ENCODE data around the gene TKTL1. TPM values are rescaled to one million over a fixed set of nuclear protein-coding genes. Genes with fewer than 3 reads are reported as not detected.

Gene TKTL1
- total and polyA plus RNA-seq, 2 experiments from 2014 or later, result not detected

- no peaks in the 10 kb centered on the region for H3K27me3 ChIP-seq (ENCODE audit: insufficient read depth)
- H3K4me2 ChIP-seq, result no peak overlapping the region
- H3K36me3 ChIP-seq (ENCODE audit: insufficient read depth), result peaks cover 13% of the 10 kb centered on the region
- no peak overlapping the region for H3K4me3 ChIP-seq
- H3K4me1 ChIP-seq (ENCODE audit: insufficient read depth), result no peaks in the 10 kb centered on the region
- Mint-ChIP-seq H3K36me3 (ENCODE audit: low read depth) (peaks cover 83% of the 10 kb centered on the region), H3K4me3 (no peak overlapping the region), H3K9me3 (peaks cover 5% of the 10 kb centered on the region; the same call in 2 of the 3 replicates), H3K27ac (no peak overlapping the region), H3K4me1 (no peaks in the 10 kb centered on the region; the same call in 2 of the 3 replicates), H3K27me3 (ENCODE audit: insufficient read depth, low read depth, poor library complexity) (peaks cover 25% of the 10 kb centered on the region)
- no peaks in the 10 kb centered on the region for H3K9me2 ChIP-seq (ENCODE audit: insufficient read depth)
- TF ChIP-seq EZH2phosphoT487 (IDR thresholded peaks at IDR 0.05; ENCODE audit: unreplicated experiment), result no peak
- TF ChIP-seq NANOG (IDR thresholded peaks at IDR 0.05; ENCODE audit: borderline replicate concordance), result no peak
- TF ChIP-seq REST (IDR thresholded peaks at IDR 0.05; ENCODE audit: unreplicated experiment), result no peak
- TF ChIP-seq ZNF331 (CRISPR knock-in tag; IDR thresholded peaks at IDR 0.05; ENCODE audit: low read depth), result no peak
- no peak for TF ChIP-seq POLR2AphosphoS5 (IDR thresholded peaks at IDR 0.05; ENCODE audit: low read depth)
- no peak for TF ChIP-seq JUNB (IDR thresholded peaks at IDR 0.05; ENCODE audit: unreplicated experiment)
- no peak for TF ChIP-seq ZNF462 (CRISPR knock-in tag; IDR thresholded peaks at IDR 0.05)
- no peak for TF ChIP-seq EZH2 (IDR thresholded peaks at IDR 0.05; ENCODE audit: low read depth, unreplicated experiment)
- TF ChIP-seq CTCF (conservative IDR thresholded peaks at IDR 0.05; ENCODE audit: low read depth in 2 of 2), result no peak
- no peak for TF ChIP-seq ZNF114 (CRISPR knock-in tag; IDR thresholded peaks at IDR 0.05)
- no peak for TF ChIP-seq CREB1 (CRISPR knock-in tag; IDR thresholded peaks at IDR 0.05; ENCODE audit: low read depth)
- no peak for TF ChIP-seq STAT1 (IDR thresholded peaks at IDR 0.05; ENCODE audit: unreplicated experiment)
- no peak for TF ChIP-seq ETS1 (IDR thresholded peaks at IDR 0.05)
- peaks cover 46% of the 10 kb centered on the region for H3K79me2 ChIP-seq (replicated peaks; ENCODE audit: insufficient read depth)
- H2AFZ ChIP-seq, result no peak overlapping the region
- ATAC-seq (no peak), DNase-seq (ENCODE audit: low spot score) (no peak)
- no peak overlapping the region for H3K27ac ChIP-seq (ENCODE audit: low read depth)
- H4K20me1 ChIP-seq (replicated peaks; ENCODE audit: insufficient read depth), result peaks cover 6% of the 10 kb centered on the region
- H3F3A ChIP-seq (replicated peaks; ENCODE audit: low read depth), result 0 out of 2 replicates have a peak, but pooled peaks cover 4% of the 10 kb centered on the region
Measured at GRCh38 chrX:154365052-154365600, 69.5 kb downstream of the TKTL1 start.
